HCEC 1CT (cell line): Measurements from ENCODE around the gene EIPR1.
A peak's percentile ranks its signal among the peaks of the same experiment; 100 is the strongest.
"Not testable (repeated sequence)": the region's sequence is repeated elsewhere in the genome, so short reads cannot be mapped to it uniquely, and the experiment has no call there.

Experiments used
- DNase-seq: peaks from one replicate; pipeline ENCODE4 v3.0.0-alpha.2; 2017

EIPR1 gene

DNA sequence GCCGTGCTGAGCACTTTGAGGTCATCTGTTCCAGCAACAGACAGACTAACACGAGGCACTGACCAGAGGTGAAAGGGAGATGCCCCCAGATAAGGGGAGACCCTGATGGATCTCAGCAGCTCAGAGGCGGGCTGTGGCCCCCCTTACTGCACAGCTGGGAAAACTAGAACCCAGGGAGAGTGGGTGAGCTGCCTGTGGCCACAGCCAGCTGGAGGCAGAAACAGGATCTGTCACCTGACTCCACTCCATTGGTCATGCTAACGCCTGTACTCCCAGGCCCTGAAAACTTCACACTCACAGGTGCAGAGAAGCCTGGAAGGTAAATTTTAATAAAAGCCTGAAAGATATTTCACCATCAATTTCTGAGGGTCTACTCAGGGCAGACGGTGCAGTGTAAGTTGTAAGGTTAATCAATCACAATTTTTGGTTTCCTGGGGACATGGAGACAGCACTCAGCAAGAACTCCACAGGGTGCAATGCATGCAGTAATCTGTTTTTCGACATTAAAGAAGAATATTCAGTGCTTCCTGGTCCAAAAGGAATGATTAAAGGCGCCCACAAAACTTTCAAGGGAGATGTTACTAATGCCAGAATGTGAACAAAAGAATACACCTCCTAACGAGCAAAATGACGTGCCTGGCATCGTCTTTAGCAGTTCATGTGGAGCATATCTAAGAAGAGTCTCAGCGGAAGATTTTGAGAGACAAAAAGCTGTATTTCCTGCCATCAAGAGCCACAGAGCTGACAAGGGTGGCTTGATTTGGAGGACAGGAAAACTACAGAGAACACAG lies 173.4 kb downstream of the EIPR1 start:
- DNase-seq, result no peak

GRCh38 chr2:3203497-3204019 lies 174.1 kb downstream of the EIPR1 start:
- DNase-seq, result no peak

GRCh38 chr2:3202926-3203325 lies 174.7 kb downstream of the EIPR1 start:
- no peak for DNase-seq

DNA sequence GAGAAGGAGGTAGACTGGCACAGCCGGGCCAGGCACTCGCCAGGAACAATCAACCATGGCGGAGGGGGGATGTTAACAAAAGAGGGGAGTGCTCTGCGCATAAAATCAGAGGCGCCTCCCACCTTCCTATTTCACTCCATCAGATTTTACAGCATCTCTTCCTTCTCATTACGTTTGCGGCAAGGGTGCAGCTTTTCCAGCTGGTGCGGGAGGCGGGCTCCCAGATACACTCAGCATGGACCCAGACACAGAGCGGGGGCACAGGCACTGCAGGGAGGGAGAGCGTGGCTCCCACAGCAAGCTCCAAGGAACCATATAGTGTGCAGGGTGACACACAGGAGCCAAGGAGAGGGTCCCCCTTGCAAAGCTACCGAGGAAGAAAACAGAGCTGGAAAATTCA lies 176.3 kb downstream of the EIPR1 start:
- no peak for DNase-seq

GRCh38 chr2:3200420-3200939 lies 177.1 kb downstream of the EIPR1 start:
- no peak for DNase-seq

- no peak for DNase-seq
Observed at GRCh38 chr2:3199627-3200345, 177.8 kb downstream of the EIPR1 start.

DNA sequence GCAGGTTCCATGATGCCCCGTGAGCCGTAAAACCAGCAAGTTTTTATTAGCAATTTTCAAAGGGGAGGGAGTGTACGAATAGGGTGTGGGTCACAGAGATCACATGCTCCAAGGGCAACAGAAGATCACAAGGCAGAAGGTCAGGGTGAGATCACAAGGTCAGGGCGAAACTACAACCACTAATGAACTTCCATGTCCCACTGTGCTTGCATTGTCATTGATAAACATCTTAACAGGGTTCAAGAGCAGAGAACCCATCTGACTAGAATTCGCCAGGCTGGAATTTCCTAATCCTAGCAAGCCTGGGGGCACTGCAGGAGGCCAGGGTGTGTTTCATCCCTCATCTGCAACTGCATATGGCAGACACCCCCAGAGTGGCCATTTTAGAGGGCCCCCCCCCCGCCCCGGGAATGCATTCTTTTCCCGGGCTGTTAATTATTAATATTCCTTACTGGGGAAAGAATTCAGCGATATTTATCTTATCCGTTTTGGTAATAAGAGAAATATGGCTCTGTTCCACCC lies 178.9 kb downstream of the EIPR1 start:
- DNase-seq, result not testable (repeated sequence)

DNA sequence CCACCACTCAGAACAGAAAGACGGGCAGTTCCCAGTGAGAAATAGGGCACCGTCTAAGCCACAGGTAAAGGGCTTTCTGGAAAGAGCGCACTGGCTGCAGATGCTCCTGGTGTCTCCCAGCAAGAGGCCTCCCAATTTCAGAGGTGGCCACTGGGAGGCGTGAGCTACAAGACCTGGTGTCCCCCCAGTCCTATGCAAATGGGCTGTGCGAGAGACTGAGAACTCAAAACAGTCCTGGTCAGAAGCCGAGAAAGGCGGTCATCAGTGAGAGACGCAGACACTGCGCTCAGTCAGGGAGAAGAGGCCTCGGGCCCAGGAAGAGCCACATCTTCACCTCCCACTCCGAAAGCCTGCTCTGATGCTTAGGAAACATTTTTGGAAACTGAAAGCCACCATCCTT lies 179.5 kb downstream of the EIPR1 start:
- DNase-seq, result no peak

- DNase-seq, result no peak
Observed at GRCh38 chr2:3197308-3197707, 180.3 kb downstream of the EIPR1 start.

GRCh38 chr2:3196716-3197115 lies 180.9 kb downstream of the EIPR1 start:
- no peak for DNase-seq

DNA sequence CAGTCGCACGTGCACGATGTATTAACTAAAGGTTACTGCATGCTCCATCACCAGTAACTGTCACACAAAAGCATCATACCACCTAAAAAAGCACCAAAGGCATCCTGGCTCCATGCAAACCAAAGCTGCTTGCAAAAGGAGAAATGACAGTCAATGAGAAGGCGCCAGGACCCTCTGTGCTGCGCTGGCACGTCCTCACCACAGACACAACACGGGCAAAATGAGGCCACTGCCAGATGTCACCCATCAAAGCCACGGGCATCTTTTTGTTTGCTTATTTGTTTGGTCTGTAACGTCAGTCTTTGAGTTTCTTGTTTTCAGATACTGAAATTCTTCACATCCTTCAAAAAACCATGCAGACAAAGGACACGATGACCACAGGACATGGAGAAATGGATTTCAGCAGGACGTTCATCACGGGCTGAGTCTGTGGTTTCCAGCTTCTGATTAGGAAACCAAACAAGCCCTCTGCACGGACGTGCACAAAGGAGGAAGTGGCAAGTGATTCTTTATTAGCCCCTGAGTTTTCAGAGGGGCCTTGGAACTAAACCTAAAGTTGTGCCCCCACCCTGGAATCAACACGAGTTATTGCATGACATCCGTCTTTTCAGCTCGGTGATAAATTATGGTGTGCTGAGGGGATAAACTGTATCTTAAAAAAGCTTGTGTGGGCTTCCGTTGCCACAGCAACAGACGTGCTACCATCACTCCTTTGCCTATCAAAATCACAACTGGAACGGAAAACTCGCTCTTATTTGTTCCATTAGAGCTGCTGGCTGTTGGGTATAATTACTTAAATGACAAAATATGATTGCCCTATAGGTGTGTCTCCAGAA lies 181.8 kb downstream of the EIPR1 start:
- no peak for DNase-seq

- no peak for DNase-seq
Observed at GRCh38 chr2:3194828-3195227, 182.8 kb downstream of the EIPR1 start.

- DNase-seq, result no peak
Observed at GRCh38 chr2:3193443-3194330, 183.9 kb downstream of the EIPR1 start.

DNA sequence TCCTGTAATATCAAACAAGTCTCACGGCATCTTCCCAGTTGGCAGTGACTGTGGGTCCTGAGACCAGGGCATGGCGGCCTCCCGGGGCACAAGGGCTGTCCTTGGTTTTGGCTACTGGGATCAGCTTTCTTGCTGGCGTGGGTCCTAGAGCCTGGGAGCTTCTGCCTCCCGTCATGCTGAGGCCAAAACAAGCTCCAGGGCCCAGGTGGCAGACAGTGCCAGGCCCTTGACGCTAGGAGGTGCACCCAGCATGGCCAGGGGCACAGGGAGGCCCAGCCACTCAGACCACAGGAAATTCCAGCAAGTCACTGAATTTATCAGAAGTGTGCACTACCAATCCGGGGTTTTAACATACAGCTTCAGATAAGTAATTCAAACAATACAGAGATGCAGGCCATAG lies 184.7 kb downstream of the EIPR1 start:
- DNase-seq, result no peak

- DNase-seq, result no peak
Observed at GRCh38 chr2:3192281-3192818, 185.3 kb downstream of the EIPR1 start.

- DNase-seq, result no peak
Observed at GRCh38 chr2:3189961-3190360, 187.7 kb downstream of the EIPR1 start.

DNA sequence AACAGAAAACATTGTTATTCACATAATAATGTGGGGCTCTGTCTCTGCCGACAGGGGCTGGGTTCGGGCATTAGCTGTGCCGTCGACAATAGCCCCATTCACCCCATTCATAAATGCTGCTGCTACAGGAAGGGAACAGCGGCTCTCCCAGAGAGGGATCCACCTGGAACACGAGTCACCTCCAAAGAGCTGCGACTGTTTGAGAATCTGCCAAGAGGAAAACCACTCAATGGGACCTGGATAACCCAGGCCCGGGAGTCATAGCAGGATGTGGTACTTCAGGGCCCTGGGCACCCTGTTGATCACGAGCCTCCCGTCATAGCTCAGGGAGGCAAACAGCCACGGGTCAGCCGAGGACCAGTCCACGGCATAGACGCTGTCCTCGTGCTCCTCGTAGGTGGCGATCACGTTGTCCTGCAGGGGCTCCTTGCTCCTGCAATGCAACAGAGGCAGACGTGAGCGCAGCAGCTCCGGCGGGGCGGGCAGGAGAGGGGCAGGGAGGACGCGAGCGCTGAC lies 188.5 kb downstream of the EIPR1 start:
- peak; percentile 3 for DNase-seq

DNA sequence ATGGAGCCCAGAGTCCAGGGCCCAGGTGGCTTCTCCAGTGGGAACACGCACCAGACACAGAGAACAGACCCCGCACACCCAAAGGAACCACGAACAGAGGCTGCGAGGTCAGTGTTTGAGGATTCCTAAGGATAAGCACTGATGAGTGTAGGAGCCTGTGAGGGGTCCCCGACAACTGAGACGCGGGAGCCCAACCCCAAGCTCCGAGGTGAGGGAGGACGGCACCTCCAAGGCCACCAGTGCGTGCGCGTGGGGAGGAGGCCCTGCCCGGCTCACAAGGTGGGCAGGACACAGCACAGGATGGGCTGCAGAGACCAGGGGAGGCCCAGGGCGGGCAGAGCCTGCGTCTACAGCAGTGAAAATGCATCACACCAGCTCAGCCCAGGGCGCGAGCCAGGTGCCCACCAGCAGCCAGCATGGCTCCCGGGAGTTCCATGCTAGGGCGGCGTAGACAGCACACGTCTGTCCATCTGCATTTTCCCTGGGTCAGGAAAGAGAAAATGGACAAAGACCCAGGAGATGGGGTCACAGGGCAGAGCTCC lies 189.1 kb downstream of the EIPR1 start:
- no peak for DNase-seq

DNA sequence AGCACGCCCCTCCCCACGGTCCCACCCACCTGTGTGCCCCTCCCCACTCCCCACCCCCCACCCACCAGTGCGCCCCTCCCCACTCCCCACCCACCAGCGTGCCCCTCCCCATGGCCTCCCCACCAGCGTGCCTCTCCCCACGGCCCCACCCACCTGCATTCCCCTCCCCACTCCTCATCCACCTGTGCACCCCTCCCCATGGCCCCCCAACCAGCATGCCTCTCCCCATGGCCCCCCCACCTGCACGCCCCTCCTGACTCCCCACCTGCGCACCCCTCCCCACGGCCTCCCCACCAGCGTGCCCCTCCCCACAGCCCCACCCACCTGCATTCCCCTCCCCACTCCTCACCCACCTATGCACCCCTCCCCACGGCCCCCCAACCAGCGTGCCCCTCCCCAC lies 190.2 kb downstream of the EIPR1 start:
- no peak for DNase-seq

GRCh38 chr2:3186766-3187165 lies 190.9 kb downstream of the EIPR1 start:
- DNase-seq, result no peak

GRCh38 chr2:3185910-3186309 lies 191.7 kb downstream of the EIPR1 start:
- no peak for DNase-seq
